HEK293 (cell line): ENCODE data around the gene GPLD1.

ENCODE experiments used
- ZFP41 ChIP-seq: fragments of 450-650 bp; formaldehyde crosslinking; IDR thresholded peaks from 2 replicates; pipeline ENCODE4 v1.5.1; 2016; ENCODE audit warnings: missing biosample characterization, missing genetic modification characterization, borderline replicate concordance
- ZNF626 ChIP-seq: fragments of 450-650 bp; sonication (Bioruptor Pico); formaldehyde crosslinking; IDR thresholded peaks from 2 replicates; pipeline ENCODE4 v1.5.1; 2018; ENCODE audit warnings: missing biosample characterization, missing genetic modification characterization, inconsistent platforms
- TF ChIP-seq, protein P1 (sequence below): fragments of 450-650 bp; formaldehyde crosslinking; IDR thresholded peaks from 2 replicates; pipeline ENCODE4 v1.5.1; 2016; ENCODE audit warnings: missing biosample characterization, missing genetic modification characterization

DNA sequence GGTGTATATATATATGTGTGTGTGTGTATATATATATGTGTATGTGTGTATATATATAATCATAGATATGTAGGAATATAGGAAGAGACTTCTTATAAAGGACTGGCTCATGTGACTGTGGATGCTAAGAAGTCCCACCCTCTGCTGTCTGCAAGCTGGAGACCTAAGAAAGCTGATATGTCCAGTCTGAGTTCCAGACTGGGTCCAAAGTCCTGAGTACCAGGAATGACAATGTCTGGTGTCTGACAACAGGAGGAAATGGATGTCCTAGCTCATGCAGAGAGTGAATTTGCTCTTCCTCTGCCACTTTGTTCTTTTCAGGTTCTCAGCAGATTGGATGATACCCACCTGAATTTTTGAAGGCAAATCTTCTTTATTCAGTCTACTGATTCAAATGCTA is 12.5 kb upstream of the GPLD1 start:
- TF ChIP-seq, protein P1, sequence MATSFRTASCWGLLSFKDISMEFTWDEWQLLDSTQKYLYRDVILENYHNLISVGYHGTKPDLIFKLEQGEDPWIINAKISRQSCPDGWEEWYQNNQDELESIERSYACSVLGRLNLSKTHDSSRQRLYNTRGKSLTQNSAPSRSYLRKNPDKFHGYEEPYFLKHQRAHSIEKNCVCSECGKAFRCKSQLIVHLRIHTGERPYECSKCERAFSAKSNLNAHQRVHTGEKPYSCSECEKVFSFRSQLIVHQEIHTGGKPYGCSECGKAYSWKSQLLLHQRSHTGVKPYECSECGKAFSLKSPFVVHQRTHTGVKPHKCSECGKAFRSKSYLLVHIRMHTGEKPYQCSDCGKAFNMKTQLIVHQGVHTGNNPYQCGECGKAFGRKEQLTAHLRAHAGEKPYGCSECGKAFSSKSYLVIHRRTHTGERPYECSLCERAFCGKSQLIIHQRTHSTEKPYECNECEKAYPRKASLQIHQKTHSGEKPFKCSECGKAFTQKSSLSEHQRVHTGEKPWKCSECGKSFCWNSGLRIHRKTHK (tag by site-specific recombination): no peak
- no peak for TF ChIP-seq ZFP41 (tag by site-specific recombination)
- TF ChIP-seq ZNF626 (tag by site-specific recombination): no peak
